ENCODE results near the gene BST1.

BST1 gene, protein sequence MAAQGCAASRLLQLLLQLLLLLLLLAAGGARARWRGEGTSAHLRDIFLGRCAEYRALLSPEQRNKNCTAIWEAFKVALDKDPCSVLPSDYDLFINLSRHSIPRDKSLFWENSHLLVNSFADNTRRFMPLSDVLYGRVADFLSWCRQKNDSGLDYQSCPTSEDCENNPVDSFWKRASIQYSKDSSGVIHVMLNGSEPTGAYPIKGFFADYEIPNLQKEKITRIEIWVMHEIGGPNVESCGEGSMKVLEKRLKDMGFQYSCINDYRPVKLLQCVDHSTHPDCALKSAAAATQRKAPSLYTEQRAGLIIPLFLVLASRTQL

GRCh38 chr4:15702941-15703403 lies at the start of gene BST1:
Gene BST1, plus strand, starts transcription at chr4:15703065. Its CDS starts 80 bp downstream, at chr4:15703145.
- peak; percentile 46 for DNase-seq

DNA sequence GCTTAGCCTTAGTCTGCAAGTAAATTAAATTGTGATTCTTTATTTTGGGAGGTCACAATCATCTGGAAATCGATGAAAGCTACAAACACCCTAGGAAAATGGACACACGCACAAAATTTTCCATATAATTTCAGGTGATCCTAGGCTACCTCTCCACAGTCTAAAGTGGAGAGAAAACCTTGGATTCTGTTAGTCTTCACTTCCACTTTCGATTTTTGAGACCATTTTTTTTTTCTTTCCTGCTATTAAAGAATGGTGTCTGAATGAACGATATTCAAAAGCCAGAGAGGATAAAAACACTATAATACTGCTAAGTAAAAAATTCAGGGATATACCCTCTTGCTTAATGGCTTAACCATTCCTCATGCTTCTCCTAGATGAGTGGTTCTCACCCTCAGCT lies 49.4 kb upstream of the BST1 start:
- DNase-seq, result no peak

DNA sequence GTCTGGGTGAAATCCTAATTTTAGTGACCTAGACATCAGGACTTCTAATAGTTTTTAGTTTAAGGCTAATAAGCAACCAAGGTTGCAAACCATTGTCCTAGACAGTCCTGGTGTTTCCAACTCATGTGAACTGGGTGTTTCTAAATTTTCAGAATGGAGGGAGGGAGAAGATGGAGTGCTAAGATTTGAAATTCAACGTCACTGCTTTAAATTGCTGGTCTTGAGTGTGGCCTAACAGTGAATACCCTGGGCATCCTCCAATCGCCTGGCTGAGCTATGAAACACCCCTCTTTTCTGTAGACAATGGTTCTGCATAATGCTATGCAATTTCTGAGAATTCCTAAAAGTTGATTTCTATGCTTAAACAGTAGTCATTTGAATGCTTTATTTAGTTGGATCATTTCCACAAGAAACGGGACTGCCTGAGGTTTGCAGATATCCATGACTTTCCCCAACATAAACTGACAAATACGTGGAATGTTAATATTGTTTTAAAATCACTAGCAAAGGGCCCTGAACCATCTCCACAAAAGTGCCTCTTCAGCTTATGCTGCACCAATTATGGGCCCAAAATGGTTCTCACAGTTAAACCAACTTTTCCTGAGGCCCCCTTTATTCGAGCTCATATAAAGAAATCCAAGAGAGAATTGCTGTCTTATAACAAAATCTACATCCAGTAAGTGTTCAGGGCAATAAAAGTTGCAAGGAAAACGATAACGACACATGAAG lies 48.8 kb upstream of the BST1 start:
- peak; percentile 16 for DNase-seq

- DNase-seq, result no peak
Observed at GRCh38 chr4:15654593-15655222, 48.2 kb upstream of the BST1 start.

DNA sequence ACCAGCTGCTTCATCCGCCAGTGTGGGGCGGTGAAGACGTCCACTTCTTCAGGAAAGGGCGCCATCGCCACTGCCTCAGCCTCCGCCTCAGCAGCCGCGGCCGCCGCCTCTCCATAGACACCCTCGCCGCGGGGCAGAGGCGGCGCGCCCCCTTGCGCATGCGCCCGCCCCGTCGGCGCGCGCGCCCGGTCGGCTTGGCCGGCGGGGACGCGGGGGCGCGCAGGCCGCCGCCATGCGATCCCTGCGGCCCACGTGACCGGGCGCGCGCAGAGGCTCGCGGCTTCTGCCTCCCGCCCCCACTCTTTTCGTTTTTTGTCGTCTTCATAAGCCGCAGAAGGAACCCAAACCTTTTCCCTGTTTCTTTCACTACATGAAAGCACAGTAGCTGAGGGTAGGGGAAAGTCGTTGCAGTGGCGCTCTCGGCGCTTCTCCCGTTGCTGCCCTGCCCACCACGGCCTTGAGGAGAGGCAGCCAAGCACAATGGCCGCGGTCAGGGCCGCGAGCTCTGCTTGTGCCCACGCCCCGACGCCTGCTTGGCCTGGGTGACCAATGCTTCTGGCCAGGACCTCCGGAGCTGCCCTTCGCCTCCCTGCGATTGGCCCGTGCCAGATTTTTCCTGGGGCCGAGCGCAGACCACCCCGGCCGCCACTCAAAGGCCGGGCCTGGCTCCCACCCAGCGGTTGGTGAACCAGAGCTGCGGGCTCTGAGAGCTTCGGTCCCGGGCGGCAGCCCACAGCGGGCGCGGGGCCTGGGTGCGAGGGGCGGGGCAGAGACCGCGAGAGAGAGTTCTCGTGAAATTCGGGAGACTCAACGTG lies 47.4 kb upstream of the BST1 start, which contains the start of gene FBXL5:
FBXL5 (minus strand) TSS at position 135 of the 815 bp plus-strand sequence; CDS start at position 65, 70 bp downstream.
- peak; percentile 88 for DNase-seq

- no peak for DNase-seq
Observed at GRCh38 chr4:15656038-15656470, 46.8 kb upstream of the BST1 start.

DNA sequence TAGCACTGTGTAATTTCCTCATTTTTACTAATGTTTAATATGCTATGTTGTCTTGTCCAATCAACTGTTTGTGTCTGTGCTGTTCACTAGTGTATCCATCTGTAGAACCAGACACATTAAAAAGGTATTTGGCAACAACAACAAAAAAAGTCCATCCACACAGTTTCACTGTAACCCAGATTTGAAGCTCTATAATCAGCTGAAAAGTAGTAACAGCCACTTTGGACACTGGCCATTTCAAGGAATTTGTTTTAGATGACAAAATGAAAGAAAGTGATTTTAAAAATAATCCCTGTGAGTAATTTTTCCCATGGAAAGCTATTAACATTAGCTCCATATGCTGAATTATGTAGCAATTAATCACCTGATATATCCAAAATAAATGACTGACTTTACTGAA lies 45.5 kb upstream of the BST1 start:
- no peak for DNase-seq

DNA sequence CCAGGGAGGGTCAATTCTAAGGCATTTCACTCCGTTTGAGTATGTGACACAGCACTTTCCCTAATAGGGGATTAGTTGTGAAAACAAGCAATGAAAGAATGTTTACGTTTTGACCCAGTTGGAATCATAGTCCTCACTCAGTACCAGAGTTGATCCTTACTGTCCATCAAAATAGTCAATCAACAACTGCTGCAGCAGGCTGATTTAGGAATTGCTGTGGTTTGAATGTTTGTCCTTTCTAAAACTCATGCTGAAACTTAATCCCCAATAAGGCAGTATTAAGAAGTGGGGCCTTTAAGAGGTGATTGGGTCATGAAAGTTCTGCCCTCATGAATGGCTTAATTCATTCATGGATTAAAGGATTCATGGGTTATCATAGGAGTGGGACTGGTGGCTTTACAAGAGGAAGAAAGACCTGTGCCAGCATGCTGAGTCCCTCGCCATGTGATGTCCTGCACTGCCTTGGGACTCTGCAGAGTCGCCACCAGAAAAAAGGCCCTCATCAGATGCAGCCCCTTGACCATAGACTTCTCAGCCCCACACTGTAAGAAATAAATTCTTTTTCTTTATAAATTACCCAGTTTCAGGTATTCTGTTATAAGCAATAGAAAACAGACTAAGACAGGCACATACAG lies 44.6 kb upstream of the BST1 start:
- no peak for DNase-seq

GRCh38 chr4:15658781-15659180 lies 44.1 kb upstream of the BST1 start:
- DNase-seq, result no peak

- DNase-seq, result no peak
Observed at GRCh38 chr4:15659768-15660570, 42.9 kb upstream of the BST1 start.

DNA sequence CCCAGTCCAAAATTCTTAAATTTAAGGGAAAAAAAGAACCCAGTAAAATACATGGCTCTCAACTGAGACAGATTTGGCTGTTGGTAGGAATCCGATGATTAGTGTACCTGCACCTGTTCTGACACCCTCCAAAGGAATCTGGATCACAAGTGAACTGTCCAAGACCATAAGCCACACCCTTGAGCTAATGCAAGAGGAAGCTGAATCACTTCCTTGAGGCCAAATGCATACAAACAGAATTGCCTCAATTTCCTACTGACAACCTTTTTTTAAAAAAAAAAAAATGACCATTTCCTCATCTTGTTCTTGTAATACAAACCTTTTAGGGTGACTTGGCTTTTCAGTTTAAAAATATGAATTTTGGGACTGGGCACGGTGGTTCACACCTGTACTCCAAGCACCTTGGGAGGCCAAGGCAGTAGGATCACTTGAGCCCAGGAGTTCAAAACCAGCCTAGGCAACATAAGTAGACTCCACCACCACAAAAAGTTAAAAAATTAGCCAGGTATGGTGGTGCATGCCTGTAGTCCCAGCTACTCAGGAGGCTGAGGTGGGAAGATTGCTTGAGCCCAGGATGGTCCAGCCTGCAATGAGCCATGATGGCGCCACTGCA lies 37.0 kb upstream of the BST1 start:
- no peak for DNase-seq

GRCh38 chr4:15667006-15667405 lies 35.9 kb upstream of the BST1 start:
- DNase-seq, result no peak

- no peak for DNase-seq
Observed at GRCh38 chr4:15668566-15669435, 34.1 kb upstream of the BST1 start.

DNA sequence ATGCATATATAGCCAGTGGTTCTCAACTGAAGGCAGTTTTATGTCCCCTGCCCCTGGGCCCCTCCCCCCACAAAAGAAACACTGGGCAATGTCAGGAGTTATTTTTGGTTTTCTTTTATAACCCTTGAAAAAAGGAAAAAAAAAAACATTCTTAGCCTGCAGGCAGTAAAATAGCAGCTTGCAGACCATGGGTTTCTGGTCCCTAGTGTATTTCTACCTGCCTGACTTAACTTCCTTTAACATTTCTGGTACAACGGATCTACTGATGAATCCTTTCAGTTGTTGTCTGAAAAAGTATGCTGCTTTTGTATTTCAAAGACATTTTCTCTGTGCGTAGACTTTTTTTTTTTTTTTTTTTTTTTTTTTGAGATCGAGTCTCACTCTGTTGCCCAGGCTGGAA lies 32.3 kb upstream of the BST1 start:
- no peak for DNase-seq

GRCh38 chr4:15672101-15672500 lies 30.8 kb upstream of the BST1 start:
- no peak for DNase-seq

DNA sequence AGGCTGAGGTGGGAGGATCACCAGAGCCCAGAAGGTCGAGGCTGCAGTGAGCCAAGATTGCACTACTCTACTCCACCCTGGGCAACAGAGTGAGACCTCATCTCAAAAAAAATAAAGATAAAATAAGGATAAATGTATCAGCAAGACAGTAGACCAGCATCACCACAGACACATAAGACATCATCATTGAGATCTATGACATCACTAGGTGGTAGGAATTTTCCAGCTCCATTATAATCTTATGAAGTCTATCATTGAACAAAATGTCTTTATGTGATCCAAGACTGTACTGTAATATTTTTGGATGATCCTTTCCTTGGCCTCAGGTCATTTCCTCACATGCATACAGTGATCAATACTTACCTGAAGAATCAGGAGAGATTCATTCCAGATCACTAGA lies 29.5 kb upstream of the BST1 start:
- no peak for DNase-seq

- DNase-seq, result no peak
Observed at GRCh38 chr4:15674046-15674445, 28.8 kb upstream of the BST1 start.

DNA sequence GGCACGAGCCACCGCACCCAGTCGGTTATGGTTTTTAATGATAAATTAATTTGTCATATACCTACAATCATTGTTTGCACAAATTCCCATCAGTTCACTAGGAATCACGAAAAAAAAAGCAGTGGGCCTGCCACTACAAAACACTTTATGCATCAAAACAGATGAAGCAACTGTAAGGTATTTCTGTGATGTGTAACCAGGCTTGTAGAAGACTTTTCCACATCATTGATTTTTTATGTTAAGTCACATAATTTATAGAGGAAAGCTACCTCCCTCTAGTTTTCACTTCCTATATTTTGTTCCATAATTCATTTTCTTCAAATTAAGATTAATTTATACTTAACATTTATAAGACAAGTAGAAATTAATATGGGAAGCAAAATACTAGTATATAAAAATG lies 27.9 kb upstream of the BST1 start:
- DNase-seq, result no peak

DNA sequence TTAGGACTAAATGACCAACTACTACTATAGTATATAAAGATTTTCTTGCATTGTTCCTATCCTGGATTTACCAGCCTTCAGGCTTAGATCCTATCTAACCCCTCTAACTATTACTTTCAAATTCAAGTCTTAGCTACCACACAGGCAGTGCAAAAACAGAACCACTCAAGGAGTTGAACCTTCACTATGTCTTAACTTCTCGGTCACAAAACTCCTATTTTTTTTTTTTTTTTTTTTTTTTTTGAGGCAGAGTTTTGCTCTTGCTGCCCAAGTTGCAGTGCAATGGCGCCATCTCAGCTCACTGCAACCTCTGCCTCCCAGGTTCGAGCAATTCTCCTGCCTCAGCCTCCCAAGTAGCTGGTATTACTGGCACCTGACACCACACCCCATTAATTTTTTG lies 27.5 kb upstream of the BST1 start:
- no peak for DNase-seq

DNA sequence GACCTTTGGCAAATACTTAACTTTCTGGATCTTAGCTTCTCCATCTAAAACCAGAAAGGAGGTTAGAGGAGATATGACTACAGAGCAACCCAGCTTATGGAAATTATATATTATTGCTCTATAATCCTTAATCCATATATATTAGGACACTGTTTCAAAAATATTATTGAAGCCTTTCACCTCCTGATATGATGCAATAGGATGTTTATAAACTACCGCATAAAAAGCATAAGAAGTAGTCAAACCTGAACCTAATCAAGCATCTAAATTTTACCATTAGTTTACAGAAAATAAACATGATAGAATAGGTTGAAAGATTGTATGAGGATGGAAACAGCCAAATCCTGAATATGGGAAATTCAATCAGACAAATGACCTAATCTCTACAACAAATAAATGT lies 26.8 kb upstream of the BST1 start:
- DNase-seq, result no peak

Measured in CD4-positive, alpha-beta T cell treated with Interleukin-12 subunit alpha and Interleukin-12 subunit beta, for 1 hour (primary cell).